Upper lobe of left lung (tissue), 6 donors: Measurements from ENCODE around the gene KIAA1549. TPM values are rescaled to one million over a fixed set of nuclear protein-coding genes. Genes with fewer than 3 reads are reported as not detected.

ENCODE experiments used
- ATAC-seq, 2 donors: fragments of 200-7000 bp; cut with Tn5 transposase; one replicate each; pipeline ENCODE4 v1.9.1; 2022; ENCODE audit warnings: mild to moderate bottlenecking in 2 of 2, moderate library complexity in 2 of 2; ENCODE audit not compliant: low FRiP score in 2 of 2
- DNase-seq, 2 donors: peaks; one replicate each; pipeline ENCODE4 v3.0.0-alpha.2; 2019 to 2020
- H3K27ac ChIP-seq, 4 donors: fragments of 200-600 bp; sonication (generic); one replicate each; pipeline ENCODE4 v1.5.1; 2016 to 2019
- H3K27me3 ChIP-seq, 4 donors: fragments of 200-600 bp; sonication (generic); one replicate each; pipeline ENCODE4 v1.5.1; 2017 to 2019
- H3K36me3 ChIP-seq, 4 donors: fragments of 200-600 bp; sonication (generic); one replicate each; pipeline ENCODE4 v1.5.1; 2016 to 2019
- H3K4me1 ChIP-seq, 4 donors: fragments of 200-600 bp; sonication (generic); one replicate each; pipeline ENCODE4 v1.5.1; 2018 to 2019
- H3K4me3 ChIP-seq, 4 donors: fragments of 200-600 bp; sonication (generic); one replicate each; pipeline ENCODE4 v1.5.1; 2017 to 2019; ENCODE audit warnings: mild to moderate bottlenecking in 2 of 4, moderate library complexity in 1 of 4
- H3K9me3 ChIP-seq, 4 donors: fragments of 200-600 bp; sonication (generic); one replicate each; pipeline ENCODE4 v1.5.1; 2018 to 2019
- CTCF ChIP-seq, 6 experiments: fragments of 450-650 bp in 4 of 6; fragments of 200-600 bp in 2 of 6; sonication (generic) in 2 of 6; IDR thresholded peaks; one replicate each; pipeline ENCODE4 v1.5.1; 2016 to 2019; ENCODE audit warnings: antibody characterized with exemption in 6 of 6
- EP300 ChIP-seq, 4 donors: sonication (generic); formaldehyde crosslinking; IDR thresholded peaks; one replicate each; pipeline ENCODE4 v1.5.1; 2017; ENCODE audit warnings: antibody characterized with exemption in 4 of 4, control low read depth in 2 of 4
- POLR2A ChIP-seq, 4 donors: fragments of 450-650 bp; IDR thresholded peaks; one replicate each; pipeline ENCODE4 v1.5.1; 2016 to 2017; ENCODE audit warnings: antibody characterized with exemption in 4 of 4, mild to moderate bottlenecking in 2 of 4
- POLR2AphosphoS5 ChIP-seq, 2 donors: sonication (generic); formaldehyde crosslinking; IDR thresholded peaks; one replicate each; pipeline ENCODE4 v1.5.1; 2017; ENCODE audit warnings: antibody characterized with exemption in 2 of 2
- WGBS, 2 donors: methylation state at CpG; one replicate each; pipeline ENCODE4 v1.1.5; 2017 to 2018; 5-methylcytosine and 5-hydroxymethylcytosine counted together
- total RNA-seq, 6 donors: library from RNA; depleted of rRNA in 4 of 6; stranded (reverse); fragments of >200 nt in 4 of 6; gene quantifications; one replicate each; pipeline versions ENCODE4 v1.1.0 to v1.2.1, GENCODE V29; 2016 to 2021
- donor health status: DM: no; HTN: no; CAD: no; lungs with moderate emphysema.
- donor health status: DM: no; HTN: yes; CAD: no; lungs with severe emphysema.

The KIAA1549 gene
- total RNA-seq, 6 donors from 2014 or later, result 4.1 to 10.2 (median 5.3) TPM

GRCh38 chr7:138871065-138871813, 110.0 kb downstream of the KIAA1549 start:
- no peak overlapping the region for H3K4me3 ChIP-seq
- H3K36me3 ChIP-seq, result peaks cover 0 to 23% (median 13%) of the 10 kb centered on the region in 4 donors
- DNase-seq, result peak in 1 of 2 donors; percentile 67
- ATAC-seq, result no peak
- H3K9me3 ChIP-seq, result no peaks in the 10 kb centered on the region
- H3K27me3 ChIP-seq, result no peaks in the 10 kb centered on the region
- TF ChIP-seq CTCF (IDR thresholded peaks at IDR 0.05) (no peak), POLR2A (IDR thresholded peaks at IDR 0.05) (no peak), POLR2AphosphoS5 (IDR thresholded peaks at IDR 0.05) (no peak), EP300 (IDR thresholded peaks at IDR 0.05) (no peak)
- H3K27ac ChIP-seq, result no peak overlapping the region
- H3K4me1 ChIP-seq, result no peaks in the 10 kb centered on the region
- WGBS, 2 donors, result 95 to 96% methylated on average over 21 of the region's 21 CpGs

GRCh38 chr7:138869353-138869752, 111.8 kb downstream of the KIAA1549 start:
- WGBS, 2 donors, result 97 to 99% methylated on average over 17 to 24 of the region's 30 CpGs
- TF ChIP-seq POLR2A (IDR thresholded peaks at IDR 0.05) (no peak), CTCF (IDR thresholded peaks at IDR 0.05) (no peak)
- no peaks in the 10 kb centered on the region for H3K4me1 ChIP-seq

GRCh38 chr7:138868711-138869110, 112.5 kb downstream of the KIAA1549 start:
- no peak for ATAC-seq
- H3K27me3 ChIP-seq, result no peaks in the 10 kb centered on the region

More at GRCh38 chr7:138869353-138869752, 111.8 kb downstream of the KIAA1549 start:
- no peaks in the 10 kb centered on the region for H3K27me3 ChIP-seq
- peaks cover 0 to 22% (median 13%) of the 10 kb centered on the region in 4 donors for H3K36me3 ChIP-seq
- ATAC-seq (no peak), DNase-seq (peak in 1 of 2 donors; percentile 68)
- no peak overlapping the region for H3K4me3 ChIP-seq
- no peak overlapping the region for H3K27ac ChIP-seq
- no peaks in the 10 kb centered on the region for H3K9me3 ChIP-seq

GRCh38 chr7:138867744-138868143, 113.4 kb downstream of the KIAA1549 start:
- no peak for TF ChIP-seq CTCF (IDR thresholded peaks at IDR 0.05)
- no peak for TF ChIP-seq EP300 (IDR thresholded peaks at IDR 0.05)
- TF ChIP-seq POLR2A (IDR thresholded peaks at IDR 0.05), result no peak
- no peak for TF ChIP-seq POLR2AphosphoS5 (IDR thresholded peaks at IDR 0.05)
- Histone ChIP-seq H3K27ac (no peak overlapping the region), H3K4me1 (no peaks in the 10 kb centered on the region), H3K4me3 (no peak overlapping the region), H3K27me3 (no peaks in the 10 kb centered on the region), H3K36me3 (peaks cover 0 to 26% (median 13%) of the 10 kb centered on the region in 4 donors), H3K9me3 (no peaks in the 10 kb centered on the region)
- DNase-seq, result peak in 1 of 2 donors; percentile 36
- WGBS, 2 donors, result 97% methylated on average over 15 to 19 of the region's 19 CpGs
- ATAC-seq, result no peak

More at GRCh38 chr7:138868711-138869110, 112.5 kb downstream of the KIAA1549 start:
- Histone ChIP-seq H3K27ac (no peak overlapping the region), H3K4me3 (no peak overlapping the region), H3K4me1 (no peaks in the 10 kb centered on the region), H3K9me3 (no peaks in the 10 kb centered on the region), H3K36me3 (peaks cover 0 to 25% (median 13%) of the 10 kb centered on the region in 4 donors)
- no peak for TF ChIP-seq EP300 (IDR thresholded peaks at IDR 0.05)
- TF ChIP-seq POLR2A (IDR thresholded peaks at IDR 0.05), result no peak
- TF ChIP-seq POLR2AphosphoS5 (IDR thresholded peaks at IDR 0.05), result no peak
- no peak for TF ChIP-seq CTCF (IDR thresholded peaks at IDR 0.05)
- DNase-seq, result peak in 1 of 2 donors; percentile 56
- WGBS, 2 donors, result 94 to 97% methylated on average over 14 of the region's 14 CpGs

- DNase-seq (no peak), ATAC-seq (no peak)
- no peak for TF ChIP-seq POLR2A (IDR thresholded peaks at IDR 0.05)
- TF ChIP-seq CTCF (IDR thresholded peaks at IDR 0.05), result no peak
- no peak for TF ChIP-seq EP300 (IDR thresholded peaks at IDR 0.05)
- TF ChIP-seq POLR2AphosphoS5 (IDR thresholded peaks at IDR 0.05), result no peak
- H3K36me3 ChIP-seq, result peaks cover 0 to 26% (median 13%) of the 10 kb centered on the region in 4 donors
- H3K9me3 ChIP-seq, result no peaks in the 10 kb centered on the region
- 94 to 96% methylated on average over 9 of the region's 9 CpGs for WGBS, 2 donors
- no peaks in the 10 kb centered on the region for H3K27me3 ChIP-seq
- H3K27ac ChIP-seq, result no peak overlapping the region
- H3K4me1 ChIP-seq, result no peaks in the 10 kb centered on the region
- H3K4me3 ChIP-seq, result no peak overlapping the region
Observed at GRCh38 chr7:138866353-138866752, 114.8 kb downstream of the KIAA1549 start.
